Gastroesophageal sphincter (tissue), 3 donors: ENCODE measurements around the gene F2RL2.

Source experiments
- POLR2AphosphoS5 ChIP-seq: sonication (generic); formaldehyde crosslinking; IDR thresholded peaks from one replicate; pipeline ENCODE4 v1.6.1; 2017; ENCODE audit warnings: antibody characterized with exemption
- TF ChIP-seq, protein P1 (sequence below), 4 experiments: fragments of 200-600 bp in 2 of 4; fragments of 450-650 bp in 2 of 4; sonication (generic) in 1 of 4; IDR thresholded peaks; one replicate each; pipeline ENCODE4 v1.5.1; 2017 to 2019; ENCODE audit warnings: antibody characterized with exemption in 4 of 4, mild to moderate bottlenecking in 2 of 4, moderate library complexity in 2 of 4

DNA sequence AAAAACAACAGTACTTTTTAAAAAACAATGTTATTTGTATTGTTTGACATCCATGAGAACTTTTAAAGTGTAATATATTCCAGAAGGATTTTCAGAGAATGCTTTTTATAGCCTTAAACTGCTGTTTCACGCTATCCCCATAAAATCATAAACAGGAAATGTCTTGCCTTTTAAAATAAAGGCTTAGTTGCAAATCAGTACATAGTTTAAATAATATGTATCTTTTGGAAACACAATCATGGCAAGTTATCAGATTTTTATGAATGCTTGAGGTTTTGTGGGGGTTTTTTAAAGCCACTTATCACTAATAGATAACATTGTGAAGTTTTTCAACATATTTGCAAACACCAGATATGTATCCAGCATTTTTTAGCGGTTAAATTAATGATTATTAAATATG, 37.2 kb upstream of the F2RL2 start:
- TF ChIP-seq, protein P1, sequence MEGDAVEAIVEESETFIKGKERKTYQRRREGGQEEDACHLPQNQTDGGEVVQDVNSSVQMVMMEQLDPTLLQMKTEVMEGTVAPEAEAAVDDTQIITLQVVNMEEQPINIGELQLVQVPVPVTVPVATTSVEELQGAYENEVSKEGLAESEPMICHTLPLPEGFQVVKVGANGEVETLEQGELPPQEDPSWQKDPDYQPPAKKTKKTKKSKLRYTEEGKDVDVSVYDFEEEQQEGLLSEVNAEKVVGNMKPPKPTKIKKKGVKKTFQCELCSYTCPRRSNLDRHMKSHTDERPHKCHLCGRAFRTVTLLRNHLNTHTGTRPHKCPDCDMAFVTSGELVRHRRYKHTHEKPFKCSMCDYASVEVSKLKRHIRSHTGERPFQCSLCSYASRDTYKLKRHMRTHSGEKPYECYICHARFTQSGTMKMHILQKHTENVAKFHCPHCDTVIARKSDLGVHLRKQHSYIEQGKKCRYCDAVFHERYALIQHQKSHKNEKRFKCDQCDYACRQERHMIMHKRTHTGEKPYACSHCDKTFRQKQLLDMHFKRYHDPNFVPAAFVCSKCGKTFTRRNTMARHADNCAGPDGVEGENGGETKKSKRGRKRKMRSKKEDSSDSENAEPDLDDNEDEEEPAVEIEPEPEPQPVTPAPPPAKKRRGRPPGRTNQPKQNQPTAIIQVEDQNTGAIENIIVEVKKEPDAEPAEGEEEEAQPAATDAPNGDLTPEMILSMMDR (IDR thresholded peaks at IDR 0.05), result no peak
- no peak for TF ChIP-seq POLR2AphosphoS5
